B cell (primary cell): ENCODE data around the gene YJEFN3. TPM values are rescaled to one million over a fixed set of nuclear protein-coding genes. Genes with fewer than 3 reads are reported as not detected.

Source experiments
- ATAC-seq: fragments of 200-7000 bp; cut with Tn5 transposase; one replicate; pipeline ENCODE4 v1.10.0; 2021; ENCODE audit warnings: low read depth, mild to moderate bottlenecking, moderate number of reproducible peaks, moderate library complexity
- CTCF ChIA-PET: fragments of 350-600 bp; sonication (Branson Sonifier 250); formaldehyde crosslinking; loops from one replicate; lab custom pipeline; 2021; ENCODE audit warnings: antibody characterized with exemption, inconsistent platforms; lab: Charles Lee
- POLR2A ChIA-PET: fragments of 350-600 bp; sonication (Branson Sonifier 250); formaldehyde crosslinking; loops from one replicate; lab custom pipeline; 2021; ENCODE audit warnings: antibody characterized with exemption; lab: Charles Lee
- DNase-seq: peaks from one replicate; pipeline ENCODE4 v3.0.0; 2013
- H2AFZ ChIP-seq: 2 replicates; pipeline ENCODE4 v1.6.1; 2012; ENCODE audit warnings: mild to moderate bottlenecking, low read depth, low read length; ENCODE audit not compliant: insufficient read depth, poor library complexity, severe bottlenecking
- H3K27ac ChIP-seq, 2 donors: 1 replicate in 1 of 2; 2 replicates in 1 of 2; pipeline ENCODE4 v1.5.1; 2012 to 2013; ENCODE audit warnings: low read length in 2 of 2, mild to moderate bottlenecking in 2 of 2, moderate library complexity in 1 of 2
- H3K27me3 ChIP-seq, 4 experiments: fragments of 200-600 bp in 1 of 4; sonication (generic) in 1 of 4; replicated peaks in 1 of 4; 1 replicate in 2 of 4; 2 replicates in 2 of 4; pipeline versions ENCODE4 v1.6.1 to v1.7.0; 2013 to 2016; ENCODE audit warnings: low read length in 3 of 4, mild to moderate bottlenecking in 2 of 4, mixed read lengths in 1 of 4, moderate library complexity in 1 of 4; ENCODE audit not compliant: insufficient read depth in 4 of 4, control insufficient read depth in 3 of 4; ENCODE audit errors: control extremely low read depth in 1 of 4
- H3K36me3 ChIP-seq, 2 experiments: replicated peaks in 1 of 2; 1 replicate in 1 of 2; 2 replicates in 1 of 2; pipeline versions ENCODE4 v1.6.1 to v1.7.1; 2013; ENCODE audit warnings: low read length in 1 of 2; ENCODE audit not compliant: insufficient read depth in 2 of 2, control insufficient read depth in 1 of 2; ENCODE audit errors: control extremely low read depth in 1 of 2, extremely low read depth in 1 of 2
- H3K4me1 ChIP-seq, 2 donors: fragments of 200-600 bp in 1 of 2; sonication (generic) in 1 of 2; 1 replicate in 1 of 2; 2 replicates in 1 of 2; pipeline versions ENCODE4 v1.5.1 to v1.6.1; 2013 to 2017; ENCODE audit warnings: low read length in 2 of 2; ENCODE audit not compliant: control insufficient read depth in 2 of 2, insufficient read depth in 2 of 2
- H3K4me2 ChIP-seq: replicated peaks from 2 replicates; pipeline ENCODE3; 2012; ENCODE audit warnings: mild to moderate bottlenecking, low read depth, low read length; ENCODE audit not compliant: poor library complexity, severe bottlenecking
- H3K4me3 ChIP-seq, 5 experiments: fragments of 200-600 bp in 1 of 5; sonication (generic) in 1 of 5; 1 replicate in 3 of 5; 2 replicates in 2 of 5; pipeline versions ENCODE4 v1.5.1 to v1.7.0; 2011 to 2016; ENCODE audit warnings: low read length in 4 of 5, mild to moderate bottlenecking in 4 of 5, low read depth in 2 of 5, control low read depth in 1 of 5, moderate library complexity in 1 of 5; ENCODE audit not compliant: insufficient read depth in 1 of 5; ENCODE audit errors: control extremely low read depth in 1 of 5, extremely low read depth in 1 of 5
- H3K79me2 ChIP-seq: fragments of 200-600 bp; sonication (generic); one replicate; pipeline ENCODE4 v1.6.0; 2016; ENCODE audit warnings: low read length; ENCODE audit not compliant: control insufficient read depth, insufficient read depth
- H3K9ac ChIP-seq: fragments of 200-600 bp; sonication (generic); 2 replicates; pipeline ENCODE4 v1.6.1; 2017; ENCODE audit warnings: mild to moderate bottlenecking, low read length, moderate library complexity
- H3K9me3 ChIP-seq, 3 donors: one replicate each; pipeline versions ENCODE4 v1.6.1 to v1.7.1; 2013; ENCODE audit warnings: low read length in 2 of 3; ENCODE audit not compliant: control insufficient read depth in 2 of 3, insufficient read depth in 1 of 3; ENCODE audit errors: control extremely low read depth in 1 of 3
- H4K20me1 ChIP-seq: 2 replicates; pipeline ENCODE4 v1.6.0; 2012; ENCODE audit warnings: mild to moderate bottlenecking, low read length; ENCODE audit not compliant: insufficient read depth, control insufficient read depth, poor library complexity, severe bottlenecking
- H3K27ac Mint-ChIP-seq: one replicate; pipeline ENCODE4 v1.8.0; 2021; ENCODE audit warnings: mixed read lengths
- H3K27me3 Mint-ChIP-seq: one replicate; pipeline ENCODE4 v1.8.0; 2021; ENCODE audit warnings: mixed read lengths
- H3K4me1 Mint-ChIP-seq: one replicate; pipeline ENCODE4 v1.8.0; 2021; ENCODE audit warnings: mixed read lengths
- H3K4me3 Mint-ChIP-seq: one replicate; pipeline ENCODE4 v1.8.0; 2021; ENCODE audit warnings: mixed read lengths
- H3K9me3 Mint-ChIP-seq: one replicate; pipeline ENCODE4 v1.8.0; 2022; ENCODE audit warnings: mixed read lengths; ENCODE audit not compliant: insufficient read depth
- CTCF ChIP-seq: fragments of 200-600 bp; IDR thresholded peaks from one replicate; pipeline ENCODE4 v1.8.0; 2022; ENCODE audit warnings: antibody characterized with exemption, mild to moderate bottlenecking
- EZH2 ChIP-seq: IDR thresholded peaks from 2 replicates; pipeline ENCODE4 v1.6.1; 2012; ENCODE audit warnings: borderline replicate concordance, low read depth, mild to moderate bottlenecking, moderate library complexity, low read length; ENCODE audit not compliant: insufficient read depth, poor library complexity, severe bottlenecking
- WGBS: methylation state at CpG from one replicate; pipeline ENCODE4 v1.1.5; 2013; ENCODE audit warnings: missing lambda C conversion rate; ENCODE audit not compliant: insufficient coverage; 5-methylcytosine and 5-hydroxymethylcytosine counted together
- intact Hi-C: fragments of 100-400 bp; cut with micrococcal nuclease; formaldehyde crosslinking; loops from one replicate; pipeline ENCODE4 v1.10.0; 2022
- polyA plus RNA-seq: library from polyadenylated mRNA; depleted of rRNA; stranded (reverse); fragments of >200 nt; gene quantifications from 2 replicates; pipeline ENCODE4 v1.2.3, GENCODE V29; 2012
- total RNA-seq, 2 donors: library from RNA; stranded (reverse); fragments of 120-200 nt in 1 of 2; gene quantifications; 1 replicate in 1 of 2; 2 replicates in 1 of 2; pipeline versions ENCODE4 v1.2.3 to v1.2.4, GENCODE V29; 2013 to 2022

The YJEFN3 gene
- total and polyA plus RNA-seq, 2 donors (not counting 1 experiment from before 2014, with no cell fraction given), result 7.1 to 8.8 TPM

- Histone ChIP-seq H3K4me2 (no peak overlapping the region), H3K27ac (no peak overlapping the region), H3K9ac (no peak overlapping the region), H3K36me3 (peaks cover 0 to 30% of the 10 kb centered on the region in 2 experiments), H3K79me2 (peaks cover 47% of the 10 kb centered on the region), H2AFZ (no peak overlapping the region), H3K9me3 (no peaks in the 10 kb centered on the region), H3K4me1 (peaks cover 11 to 41% of the 10 kb centered on the region in 2 donors), H4K20me1 (peaks cover 40% of the 10 kb centered on the region), H3K4me3 (no peak overlapping the region), H3K27me3 (no peaks in the 10 kb centered on the region)
- Mint-ChIP-seq H3K4me3 (no peak overlapping the region), H3K9me3 (no peaks in the 10 kb centered on the region), H3K4me1 (peaks cover 29% of the 10 kb centered on the region), H3K27me3 (no peaks in the 10 kb centered on the region), H3K27ac (no peak overlapping the region)
- ATAC-seq (no peak), DNase-seq (no peak)
- POLR2A ChIA-PET, result no interaction called here
- CTCF ChIA-PET, result no interaction called here
- no peak for TF ChIP-seq EZH2
- no peak for TF ChIP-seq CTCF
- 96% methylated on average over 8 of the region's 9 CpGs for WGBS
- intact Hi-C loops, result no loop called here
Observed at GRCh38 chr19:19527371-19527656, 1.4 kb upstream of the YJEFN3 start.

GRCh38 chr19:19527674-19528625 is 761 bp upstream of the YJEFN3 start:
- CTCF ChIA-PET, result interaction anchor here (4.8 to 7.5 kb wide), 2 partner anchors 117 to 431 kb away, joined by 49 to 88 read pairs; partner anchors contain the start of gene GMIP
- TF ChIP-seq CTCF (no peak), EZH2 (no peak)
- POLR2A ChIA-PET, result no interaction called here
- no peak overlapping the region for H3K27ac Mint-ChIP-seq
- Histone ChIP-seq H3K36me3 (peaks cover 0 to 30% of the 10 kb centered on the region in 2 experiments), H2AFZ (no peak overlapping the region), H4K20me1 (peaks cover 37% of the 10 kb centered on the region), H3K27me3 (no peaks in the 10 kb centered on the region), H3K4me1 (peaks cover 15 to 45% of the 10 kb centered on the region in 2 donors), H3K4me2 (no peak overlapping the region), H3K4me3 (no peak overlapping the region), H3K9ac (no peak overlapping the region), H3K9me3 (peaks cover 0 to 3% (median 0%) of the 10 kb centered on the region in 3 donors), H3K27ac (no peak overlapping the region), H3K79me2 (peaks cover 41% of the 10 kb centered on the region)
- H3K4me1 Mint-ChIP-seq, result peaks cover 25% of the 10 kb centered on the region
- no peak for ATAC-seq
- intact Hi-C loops, result no loop called here
- no peaks in the 10 kb centered on the region for H3K9me3 Mint-ChIP-seq
- WGBS, result 96% methylated on average over 19 of the region's 27 CpGs
- H3K4me3 Mint-ChIP-seq, result no peak overlapping the region
- DNase-seq, result no peak
- no peaks in the 10 kb centered on the region for H3K27me3 Mint-ChIP-seq
